ENCODE measurements around the gene KIF5A.

KIF5A gene

GRCh38 chr12:57550641-57551549 lies 1.1 kb downstream of the KIF5A start:
- DNase-seq (ENCODE audit: extremely low read depth, low read depth): no peak
- no peak for TF ChIP-seq CTCF (IDR thresholded peaks at IDR 0.05; ENCODE audit: low read depth, low read length)

GRCh38 chr12:57551637-57552305 lies 1.9 kb downstream of the KIF5A start:
- no peak for TF ChIP-seq CTCF (IDR thresholded peaks at IDR 0.05; ENCODE audit: low read depth, low read length)
- no peak for DNase-seq (ENCODE audit: extremely low read depth, low read depth)

- no peak for DNase-seq (ENCODE audit: extremely low read depth, low read depth)
- TF ChIP-seq CTCF (IDR thresholded peaks at IDR 0.05; ENCODE audit: low read depth, low read length): no peak
Measured at GRCh38 chr12:57552306-57552651, 2.4 kb downstream of the KIF5A start.

- TF ChIP-seq CTCF (IDR thresholded peaks at IDR 0.05; ENCODE audit: low read depth, low read length): no peak
- no peak for DNase-seq (ENCODE audit: extremely low read depth, low read depth)
Measured at GRCh38 chr12:57552835-57553313, 3.0 kb downstream of the KIF5A start.

GRCh38 chr12:57553343-57554202 lies 3.7 kb downstream of the KIF5A start:
- no peak for TF ChIP-seq CTCF (IDR thresholded peaks at IDR 0.05; ENCODE audit: low read depth, low read length)
- DNase-seq (ENCODE audit: extremely low read depth, low read depth): no peak

- TF ChIP-seq CTCF (IDR thresholded peaks at IDR 0.05; ENCODE audit: low read depth, low read length): no peak
Measured at GRCh38 chr12:57554453-57554852, 4.6 kb downstream of the KIF5A start.

More at GRCh38 chr12:57554453-57554852, 4.6 kb downstream of the KIF5A start:
- no peak for DNase-seq (ENCODE audit: extremely low read depth, low read depth)
